AG09309 (cell line): Measurements from ENCODE around the gene ITGB5.

Experiments used
- DNase-seq: peaks from one replicate; pipeline ENCODE4 v3.0.0-alpha.2; 2010; ENCODE audit warnings: low read depth
- H3K4me3 ChIP-seq: 2 replicates; pipeline ENCODE4 v1.5.1; 2011; ENCODE audit warnings: mild to moderate bottlenecking, low read depth, low read length, moderate library complexity; ENCODE audit not compliant: control insufficient read depth
- TF ChIP-seq, protein P1 (sequence below): IDR thresholded peaks from 2 replicates; pipeline ENCODE4 v1.5.1; 2011; ENCODE audit warnings: mild to moderate bottlenecking, low read depth, low read length, inconsistent platforms; ENCODE audit not compliant: insufficient read depth, control insufficient read depth; ENCODE audit errors: missing control alignments

ITGB5 gene

DNA sequence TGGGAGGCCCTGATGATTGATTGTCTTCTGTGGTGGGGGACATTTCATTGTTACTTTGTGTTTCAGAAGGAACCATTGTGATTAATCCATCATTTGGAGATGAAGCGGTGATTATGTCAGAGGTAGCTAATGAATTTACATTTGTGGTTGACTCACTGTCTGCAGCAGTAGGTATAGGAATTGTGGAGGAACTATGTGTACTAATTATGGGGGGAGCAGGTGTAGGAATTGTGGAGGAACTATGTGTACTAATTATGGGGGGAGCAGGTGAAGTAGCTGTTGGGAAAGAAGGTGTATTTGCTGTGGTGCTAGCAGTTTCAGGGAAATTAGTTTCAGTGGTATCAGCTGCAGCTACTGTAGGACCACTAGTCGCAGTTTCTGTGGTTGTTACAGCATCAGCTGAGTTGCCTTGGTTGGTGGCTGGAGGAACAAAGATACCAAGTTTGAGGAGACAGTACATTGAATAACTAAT lies 40.4 kb upstream of the ITGB5 start:
- TF ChIP-seq, protein P1, sequence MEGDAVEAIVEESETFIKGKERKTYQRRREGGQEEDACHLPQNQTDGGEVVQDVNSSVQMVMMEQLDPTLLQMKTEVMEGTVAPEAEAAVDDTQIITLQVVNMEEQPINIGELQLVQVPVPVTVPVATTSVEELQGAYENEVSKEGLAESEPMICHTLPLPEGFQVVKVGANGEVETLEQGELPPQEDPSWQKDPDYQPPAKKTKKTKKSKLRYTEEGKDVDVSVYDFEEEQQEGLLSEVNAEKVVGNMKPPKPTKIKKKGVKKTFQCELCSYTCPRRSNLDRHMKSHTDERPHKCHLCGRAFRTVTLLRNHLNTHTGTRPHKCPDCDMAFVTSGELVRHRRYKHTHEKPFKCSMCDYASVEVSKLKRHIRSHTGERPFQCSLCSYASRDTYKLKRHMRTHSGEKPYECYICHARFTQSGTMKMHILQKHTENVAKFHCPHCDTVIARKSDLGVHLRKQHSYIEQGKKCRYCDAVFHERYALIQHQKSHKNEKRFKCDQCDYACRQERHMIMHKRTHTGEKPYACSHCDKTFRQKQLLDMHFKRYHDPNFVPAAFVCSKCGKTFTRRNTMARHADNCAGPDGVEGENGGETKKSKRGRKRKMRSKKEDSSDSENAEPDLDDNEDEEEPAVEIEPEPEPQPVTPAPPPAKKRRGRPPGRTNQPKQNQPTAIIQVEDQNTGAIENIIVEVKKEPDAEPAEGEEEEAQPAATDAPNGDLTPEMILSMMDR = no peak
- H3K4me3 ChIP-seq = no peak overlapping the region
- no peak for DNase-seq

DNA sequence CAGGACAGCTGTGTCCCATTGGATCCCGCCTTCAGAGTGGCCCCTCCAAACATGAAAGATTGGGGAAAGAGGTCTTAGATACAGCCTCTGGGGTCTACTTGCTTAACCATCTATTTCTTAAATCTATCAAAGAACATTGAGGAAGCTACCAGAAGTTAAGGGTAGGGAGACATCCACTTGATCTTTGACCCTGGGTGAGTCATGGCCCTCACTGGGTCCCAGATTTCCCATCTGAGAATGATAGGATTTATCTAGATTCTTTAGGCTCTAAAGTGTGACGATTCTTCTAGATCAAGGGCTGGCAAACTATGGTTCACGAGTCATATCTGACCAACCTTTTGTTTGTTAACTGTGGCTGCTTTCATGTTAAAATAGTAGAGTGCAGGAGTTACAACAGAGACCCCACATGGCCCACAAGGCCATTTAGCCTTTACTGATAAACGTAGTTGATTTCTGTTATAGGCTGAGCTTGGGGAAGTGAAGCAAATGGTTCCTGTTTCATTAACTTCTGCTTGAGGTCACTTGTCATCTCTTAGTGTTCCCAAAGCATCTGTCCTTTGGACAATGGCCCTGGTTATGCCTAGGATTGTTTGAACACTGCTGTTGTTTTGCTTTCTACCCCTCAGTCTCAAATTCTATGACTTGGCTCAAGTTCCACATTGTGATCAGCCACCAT lies 39.4 kb upstream of the ITGB5 start:
- H3K4me3 ChIP-seq = no peak overlapping the region
- TF ChIP-seq, protein P1 = no peak
- DNase-seq = no peak

DNA sequence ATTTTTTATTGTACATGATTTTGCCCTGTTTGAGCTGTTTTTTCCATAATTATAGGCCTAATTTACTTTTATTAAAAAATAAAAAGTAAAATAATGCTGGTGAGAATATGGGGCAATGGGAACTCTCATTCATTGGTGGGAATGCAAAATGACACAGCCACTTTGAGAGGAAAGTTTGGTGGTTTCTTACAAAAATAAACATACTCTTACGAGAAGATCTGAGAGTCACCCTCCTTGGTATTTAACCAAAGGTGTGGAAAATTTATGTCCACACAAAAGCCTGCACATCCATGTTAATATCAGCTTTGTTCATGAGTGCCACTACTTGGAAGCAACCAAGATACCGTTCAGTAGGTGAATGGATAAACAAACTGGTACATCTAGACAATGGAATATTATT lies 37.6 kb upstream of the ITGB5 start:
- no peak for DNase-seq
- TF ChIP-seq, protein P1 = no peak
- H3K4me3 ChIP-seq = no peak overlapping the region

DNA sequence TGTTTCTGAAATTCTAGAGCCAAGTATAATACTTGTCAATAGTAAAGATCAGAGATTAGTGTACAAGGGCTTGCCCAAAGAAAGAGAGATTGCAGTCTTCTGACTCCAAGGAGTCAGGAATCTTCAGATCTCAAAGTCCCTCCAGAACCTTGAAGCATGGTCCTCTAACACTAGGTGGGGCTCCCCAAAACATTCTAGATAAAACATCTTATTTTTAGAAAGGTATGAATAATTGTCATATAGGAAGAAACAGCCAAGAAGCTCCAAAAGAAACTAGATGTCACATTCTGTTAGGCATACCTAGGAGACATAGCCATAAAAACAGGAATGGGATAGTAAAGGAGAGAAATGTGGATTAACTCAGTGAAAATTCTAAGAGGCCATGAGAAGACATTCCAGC lies 36.7 kb upstream of the ITGB5 start:
- DNase-seq = no peak

DNA sequence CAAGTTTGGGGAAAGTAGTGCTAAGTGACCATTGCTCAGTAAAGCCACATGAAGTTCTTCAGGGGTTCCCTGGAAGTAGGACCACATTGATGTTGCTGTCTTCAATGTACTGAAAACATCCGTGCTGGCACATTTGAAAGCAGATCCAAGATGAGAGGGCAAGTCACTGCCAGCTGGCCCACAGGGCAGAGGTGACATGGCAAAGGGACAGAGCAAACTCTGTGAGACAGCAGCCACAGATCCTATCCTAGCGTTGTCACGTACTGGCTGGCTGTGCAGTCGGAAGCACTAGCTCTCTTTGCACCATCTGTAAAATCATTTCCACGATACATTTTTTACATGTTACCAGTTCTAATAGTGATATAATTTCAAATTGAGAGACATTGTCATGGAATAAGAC lies 33.6 kb upstream of the ITGB5 start:
- no peak overlapping the region for H3K4me3 ChIP-seq
- no peak for DNase-seq
- TF ChIP-seq, protein P1 = no peak

More for the DNA sequence above, 36.7 kb upstream of the ITGB5 start:
- no peak overlapping the region for H3K4me3 ChIP-seq
- TF ChIP-seq, protein P1 = peak; percentile 39

DNA sequence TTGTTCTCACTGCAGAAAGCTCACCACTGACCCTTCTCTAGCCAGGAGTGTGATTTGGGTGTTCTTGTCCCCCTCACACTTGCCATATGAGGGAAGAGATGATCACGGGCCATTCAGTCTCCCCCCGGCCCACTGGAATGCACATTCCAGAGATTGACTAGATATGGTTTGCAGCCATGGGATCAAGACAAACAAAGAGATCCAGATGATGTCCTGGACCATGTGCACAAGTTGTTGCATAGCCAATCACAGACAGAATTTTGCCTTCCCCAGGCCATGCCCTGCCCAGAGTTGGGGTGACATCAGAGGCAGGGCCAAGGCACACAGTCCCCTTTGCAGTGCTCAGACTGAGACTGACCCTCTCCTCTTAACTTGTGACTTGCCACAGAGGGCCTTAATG lies 32.6 kb upstream of the ITGB5 start:
- H3K4me3 ChIP-seq = no peak overlapping the region
- no peak for DNase-seq
- TF ChIP-seq, protein P1 = no peak
